A172 (cell line): ENCODE results near the gene SPINK8. TPM values are rescaled to one million over a fixed set of nuclear protein-coding genes. Genes with fewer than 3 reads are reported as not detected.
"Not testable (repeated sequence)": the region's sequence is repeated elsewhere in the genome, so short reads cannot be mapped to it uniquely, and the experiment has no call there.

Experiments used
- DNase-seq: peaks from one replicate; pipeline ENCODE4 v3.0.0-alpha.2; 2015; ENCODE audit warnings: low spot score
- total RNA-seq: library from RNA; depleted of rRNA; stranded (reverse); fragments of >200 nt; shearing (Covaris generic); gene quantifications from 2 replicates; pipeline ENCODE4 v1.2.3, GENCODE V29; 2014; rRNA removed

The SPINK8 gene
- total RNA-seq, 1 experiment from 2014 or later: not detected

- no peak for DNase-seq
These were observed 54.4 kb downstream of the SPINK8 start for GRCh38 chr3:48278884-48279559.

DNA sequence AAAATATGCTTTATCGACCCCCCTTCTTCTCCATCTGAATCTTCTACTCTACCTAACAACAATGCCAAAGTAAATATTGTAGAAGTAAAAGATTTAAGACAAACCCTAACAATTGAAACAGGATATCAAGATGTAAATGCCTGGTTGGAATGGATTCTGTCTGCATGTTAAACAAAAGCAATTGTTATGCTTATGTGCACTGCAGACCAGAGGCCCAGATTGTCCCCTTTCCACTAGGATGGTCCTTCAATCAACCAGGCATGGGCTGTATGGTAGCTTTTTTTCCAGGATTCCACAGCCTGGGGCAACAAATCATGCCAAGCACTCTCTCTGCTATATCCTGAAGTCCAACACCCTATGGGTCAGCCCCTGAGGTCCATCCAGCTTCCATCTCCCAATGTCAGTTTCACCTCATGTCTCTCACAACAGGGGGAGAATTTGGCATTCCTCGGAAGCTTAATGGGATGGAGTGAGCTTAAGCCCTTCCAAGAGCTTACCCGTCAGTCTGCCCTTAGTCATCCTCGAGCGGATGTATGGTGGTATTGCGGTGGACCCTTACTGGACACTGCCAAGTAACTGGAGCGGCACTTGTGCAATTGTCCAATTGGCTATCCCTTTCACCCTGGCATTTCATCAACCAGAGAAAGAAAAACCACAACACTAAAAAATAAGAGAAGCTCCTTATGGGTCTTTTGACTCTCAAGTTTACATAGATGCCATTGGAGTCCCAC lies 56.4 kb downstream of the SPINK8 start:
- no peak for DNase-seq

DNA sequence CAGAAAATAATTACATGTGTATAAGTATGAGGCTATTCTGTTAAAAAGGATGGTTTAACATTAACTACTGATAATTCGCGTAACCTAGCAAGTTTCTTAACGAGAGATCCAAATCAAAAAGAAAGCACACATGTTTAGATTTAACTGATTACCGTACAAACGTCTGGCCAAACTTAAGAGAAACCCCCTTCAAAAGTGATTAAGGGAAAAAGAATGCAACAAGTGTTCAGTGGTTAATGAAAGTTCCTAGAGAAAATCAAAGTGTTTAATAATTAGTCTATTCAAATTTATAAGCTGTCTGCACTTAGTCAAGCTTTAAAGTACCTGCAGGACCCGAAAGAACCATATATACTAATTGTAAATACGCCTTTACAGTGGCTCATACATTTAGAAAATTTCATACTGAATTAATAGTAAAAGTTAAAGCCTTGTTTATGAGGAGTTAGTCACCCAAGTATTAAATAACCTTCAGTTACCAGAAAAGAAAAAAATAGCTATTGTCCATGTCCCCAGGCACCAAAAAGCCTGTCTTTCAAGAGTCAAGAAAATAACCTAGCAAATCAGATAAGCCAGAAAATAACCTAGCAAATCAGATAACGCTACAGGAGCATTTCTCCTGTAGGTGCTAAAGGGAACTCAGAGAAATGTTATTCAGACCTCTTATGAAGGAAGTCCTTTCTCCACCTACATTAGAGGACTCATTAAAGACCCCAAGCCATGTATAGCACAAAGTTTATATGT lies 58.0 kb downstream of the SPINK8 start:
- no peak for DNase-seq

DNA sequence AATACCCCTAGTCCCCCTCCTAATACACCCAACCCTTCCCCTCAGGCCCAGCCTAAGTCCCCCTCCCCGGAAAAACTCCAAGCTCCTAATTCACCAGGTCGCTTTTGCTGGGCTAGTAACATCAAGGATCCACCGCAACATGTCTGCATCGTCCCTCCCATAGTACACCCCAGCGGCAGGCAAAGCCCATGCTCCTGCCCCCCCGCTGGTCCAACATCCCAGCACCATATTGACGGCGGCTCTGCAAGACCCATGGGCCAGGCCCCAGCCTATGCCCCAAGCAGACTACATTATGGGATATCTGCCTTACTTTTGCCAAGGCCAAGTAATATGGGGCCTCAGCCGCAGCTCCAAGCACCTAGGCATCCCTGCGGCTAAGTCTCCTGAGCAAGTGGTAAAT lies 59.0 kb downstream of the SPINK8 start:
- DNase-seq: no peak

GRCh38 chr3:48273594-48274211 lies 59.8 kb downstream of the SPINK8 start:
- peak; percentile 55 for DNase-seq

DNA sequence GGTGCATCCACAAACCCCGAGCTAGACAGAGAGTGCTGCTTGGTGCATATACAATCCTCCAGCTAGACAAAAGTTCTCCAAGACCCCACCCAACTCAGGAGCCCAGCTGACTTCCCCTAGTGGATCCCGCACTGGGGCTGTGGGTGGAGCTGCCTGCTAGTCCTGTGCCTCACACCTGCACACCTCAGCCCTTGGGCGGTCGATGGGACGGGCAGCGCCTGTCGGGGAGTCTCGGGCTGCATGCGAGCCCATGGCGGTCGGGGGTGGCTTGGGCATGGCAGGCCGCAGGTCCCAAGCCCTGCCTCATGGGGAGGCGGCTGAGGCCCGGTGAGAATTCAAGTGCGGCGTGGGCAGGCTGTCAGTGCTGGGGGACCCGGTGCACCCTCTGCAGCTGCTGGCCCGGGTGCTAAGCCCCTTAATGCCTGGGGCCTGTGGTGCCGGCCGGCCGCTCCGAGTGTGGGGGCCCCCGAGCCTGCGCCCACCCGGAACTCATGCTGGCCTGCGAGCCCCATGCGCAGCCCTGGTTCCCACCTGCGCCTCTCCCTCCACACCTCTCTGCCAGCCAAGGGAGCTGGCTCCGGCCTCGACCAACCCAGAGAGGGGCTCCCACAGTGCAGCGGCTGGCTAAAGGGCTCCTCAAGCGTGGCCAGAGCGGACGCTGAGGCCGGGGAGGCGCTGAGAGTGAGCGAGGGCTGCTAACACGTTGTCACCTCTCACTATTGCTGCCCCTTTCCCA lies 61.5 kb downstream of the SPINK8 start:
- DNase-seq: no peak

DNA sequence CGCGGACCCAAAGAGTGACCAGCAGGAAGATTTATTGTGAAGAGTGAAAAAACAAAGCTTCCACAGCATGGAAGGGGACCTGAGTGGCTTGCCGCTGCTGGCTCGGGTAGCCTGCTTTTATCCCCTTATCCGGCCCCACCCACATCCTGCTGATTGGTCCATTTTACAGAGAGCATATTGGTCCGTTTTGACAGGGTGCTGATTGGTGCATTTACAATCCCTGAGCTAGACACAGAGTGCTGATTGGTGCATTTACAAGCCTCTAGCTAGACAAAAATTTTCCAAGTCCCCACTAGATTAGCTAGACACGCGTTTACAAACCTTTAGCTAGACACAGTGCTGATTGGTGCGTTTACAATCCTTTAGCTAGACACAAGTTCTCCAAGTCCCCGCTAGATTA lies 62.2 kb downstream of the SPINK8 start:
- DNase-seq: not testable (repeated sequence)

- no peak for DNase-seq
These were observed 63.2 kb downstream of the SPINK8 start for GRCh38 chr3:48270306-48270705.

- no peak for DNase-seq
These were observed 63.9 kb downstream of the SPINK8 start for GRCh38 chr3:48269592-48269991.

- DNase-seq: no peak
These were observed 64.4 kb downstream of the SPINK8 start for GRCh38 chr3:48268936-48269561.

GRCh38 chr3:48268381-48268935 lies 65.0 kb downstream of the SPINK8 start:
- DNase-seq: peak; percentile 16

- DNase-seq: no peak
These were observed 65.7 kb downstream of the SPINK8 start for GRCh38 chr3:48267782-48268181.

DNA sequence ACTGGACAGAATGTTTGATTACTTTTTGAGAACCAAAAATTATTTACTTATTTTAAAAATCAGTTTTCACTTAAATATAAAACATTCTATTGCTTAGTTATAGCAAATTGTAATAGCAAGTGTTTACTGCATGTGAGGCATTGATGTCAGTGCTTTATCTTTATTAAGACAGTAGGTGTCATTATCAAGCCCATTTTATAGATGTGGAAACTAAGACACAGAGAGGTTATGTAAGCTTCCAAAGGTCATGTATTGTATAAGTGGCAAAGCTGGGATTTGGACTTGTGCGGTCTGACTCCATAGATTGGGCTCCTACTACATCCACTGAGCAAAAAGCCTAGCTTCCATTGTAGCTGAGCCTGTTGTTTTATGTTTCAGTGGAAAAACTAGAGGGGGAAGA lies 74.9 kb downstream of the SPINK8 start:
- DNase-seq: no peak

Other genes with a start within 250 kb of the SPINK8 start
- 21.1 and 33.6 TPM in 2 replicates for gene CDC25A, start 145.2 kb downstream of the SPINK8 start, total RNA-seq
- gene CAMP, start 110.2 kb downstream of the SPINK8 start, total RNA-seq: not detected in 2 replicates
- 2.3 and 3.9 TPM in 2 replicates for gene ZNF589, start 92.6 kb downstream of the SPINK8 start, total RNA-seq
- 10.9 and 11.9 TPM in 2 replicates for gene NME6, start 32.3 kb downstream of the SPINK8 start, total RNA-seq
- gene FBXW12, start 38.6 kb upstream of the SPINK8 start, total RNA-seq: not detected in 2 replicates
- 24.9 and 66.5 TPM in 2 replicates for gene PLXNB1, start 96.4 kb upstream of the SPINK8 start, total RNA-seq
- gene CCDC51, start 106.5 kb upstream of the SPINK8 start, total RNA-seq: 42.7 and 49.8 TPM in 2 replicates
- 556 and 560 TPM in 2 replicates for gene TMA7, start 106.6 kb upstream of the SPINK8 start, total RNA-seq
- 8.1 and 14.6 TPM in 2 replicates for gene ATRIP, start 113.1 kb upstream of the SPINK8 start, total RNA-seq
- 143 and 147 TPM in 2 replicates for gene SHISA5, start 170.5 kb upstream of the SPINK8 start, total RNA-seq
- gene PFKFB4, start 223.1 kb upstream of the SPINK8 start, total RNA-seq: 7.6 and 8.4 TPM in 2 replicates
- 1.3 and 5.0 TPM in 2 replicates for gene UCN2, start 230.1 kb upstream of the SPINK8 start, total RNA-seq